Measurements from ENCODE around the gene CCZ1. TPM values are rescaled to one million over a fixed set of nuclear protein-coding genes. Genes with fewer than 3 reads are reported as not detected.
"Not testable (repeated sequence)": the region's sequence is repeated elsewhere in the genome, so short reads cannot be mapped to it uniquely, and the experiment has no call there.

The CCZ1 gene
- total and polyA plus RNA-seq, 2 experiments from 2014 or later: 93.7 to 140 TPM

DNA sequence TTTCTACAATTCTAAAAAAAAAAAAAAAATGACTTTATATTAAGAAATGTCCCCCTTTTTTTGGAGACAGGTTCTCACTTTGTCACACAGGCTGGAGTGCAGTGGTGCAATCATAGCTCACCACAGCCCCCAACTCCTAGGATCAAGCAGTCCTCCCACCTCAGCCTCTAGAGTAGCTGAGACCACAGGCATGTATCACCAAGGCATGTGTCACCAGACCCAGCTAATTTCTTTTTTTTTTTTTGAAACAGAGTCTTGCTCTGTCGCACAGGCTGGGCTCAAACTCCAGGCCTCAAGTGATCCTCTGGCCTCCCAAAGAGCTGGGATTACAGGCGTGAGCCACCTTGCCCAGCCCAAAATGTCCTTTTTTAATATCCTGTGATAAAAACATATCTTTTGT lies 25.6 kb downstream of the CCZ1 start:
- not testable (repeated sequence) for H3K79me2 ChIP-seq (replicated peaks; ENCODE audit: insufficient read depth); H3K4me1 ChIP-seq (ENCODE audit: insufficient read depth); H2AFZ ChIP-seq; H3K9me3 Mint-ChIP-seq; H3K36me3 Mint-ChIP-seq (ENCODE audit: low read depth); H3K27ac ChIP-seq (ENCODE audit: low read depth); H3K9me2 ChIP-seq (ENCODE audit: insufficient read depth); H3K4me1 Mint-ChIP-seq; H3F3A ChIP-seq (replicated peaks; ENCODE audit: low read depth); H3K36me3 ChIP-seq (ENCODE audit: insufficient read depth); H3K4me2 ChIP-seq; H4K20me1 ChIP-seq (replicated peaks; ENCODE audit: insufficient read depth); H3K27ac Mint-ChIP-seq; H3K4me3 ChIP-seq; H3K4me3 Mint-ChIP-seq; ATAC-seq; DNase-seq (ENCODE audit: low spot score); H3K27me3 ChIP-seq (ENCODE audit: insufficient read depth); H3K27me3 Mint-ChIP-seq (ENCODE audit: insufficient read depth, low read depth, poor library complexity)

DNA sequence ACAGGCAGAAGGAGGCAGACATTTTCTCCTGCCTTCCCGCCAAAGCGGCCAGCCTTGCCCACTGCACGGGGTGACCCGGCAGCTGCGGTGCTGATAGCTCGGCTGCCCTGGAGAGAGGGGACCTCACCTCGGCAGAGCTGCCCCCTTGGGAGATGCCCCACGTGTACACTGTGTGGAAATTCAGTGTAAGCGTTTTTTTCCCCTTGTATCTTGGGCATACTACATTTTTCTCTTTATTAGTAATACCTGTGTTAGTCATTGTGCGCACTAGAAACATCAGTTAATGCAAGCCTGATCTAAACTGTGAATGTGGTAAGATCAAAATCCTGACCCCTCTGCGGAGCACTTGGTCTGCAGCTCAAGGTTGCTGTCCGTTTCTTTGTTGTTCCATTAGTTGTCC lies 26.1 kb downstream of the CCZ1 start:
- not testable (repeated sequence) for DNase-seq (ENCODE audit: low spot score); H3K27me3 ChIP-seq (ENCODE audit: insufficient read depth); H3K4me2 ChIP-seq; H4K20me1 ChIP-seq (replicated peaks; ENCODE audit: insufficient read depth); ATAC-seq; H3K4me1 ChIP-seq (ENCODE audit: insufficient read depth); H3K27me3 Mint-ChIP-seq (ENCODE audit: insufficient read depth, low read depth, poor library complexity); H3K36me3 Mint-ChIP-seq (ENCODE audit: low read depth); H3K27ac Mint-ChIP-seq; H3K27ac ChIP-seq (ENCODE audit: low read depth); H3K9me3 Mint-ChIP-seq; H3K4me3 ChIP-seq; H3K4me3 Mint-ChIP-seq; H2AFZ ChIP-seq; H3K36me3 ChIP-seq (ENCODE audit: insufficient read depth); H3K79me2 ChIP-seq (replicated peaks; ENCODE audit: insufficient read depth); H3F3A ChIP-seq (replicated peaks; ENCODE audit: low read depth); H3K9me2 ChIP-seq (ENCODE audit: insufficient read depth); H3K4me1 Mint-ChIP-seq

DNA sequence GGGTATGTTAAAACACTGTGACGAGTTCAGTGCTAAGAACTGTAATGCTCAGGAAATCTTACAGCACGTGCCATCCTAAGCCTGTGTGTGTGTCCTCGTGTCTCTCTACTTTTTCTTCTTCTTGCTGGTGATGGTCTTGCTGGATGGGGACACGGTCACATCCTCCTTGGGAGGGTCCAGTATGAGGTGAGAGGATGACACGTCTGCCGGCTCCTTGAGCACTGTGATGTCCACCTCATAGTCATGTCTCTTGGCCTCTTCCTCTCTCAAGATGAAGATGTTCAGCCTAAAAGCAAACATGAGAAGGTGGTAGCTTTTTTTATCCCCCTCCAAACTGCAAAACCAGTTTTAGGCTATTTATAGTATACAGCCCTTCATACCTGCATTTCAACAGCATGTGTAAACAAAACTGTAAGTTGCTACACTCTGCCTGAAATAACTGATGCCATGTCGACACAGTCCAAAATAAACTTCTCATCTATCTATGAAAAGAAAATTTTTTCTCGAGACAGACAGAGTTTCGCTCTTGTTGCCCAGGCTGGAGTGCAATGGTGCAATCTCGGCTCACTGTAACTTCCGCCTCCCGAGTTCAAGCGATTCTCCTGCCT lies 27.8 kb downstream of the CCZ1 start:
- H3K36me3 Mint-ChIP-seq (ENCODE audit: low read depth); H3K4me2 ChIP-seq; H3K9me3 Mint-ChIP-seq; H3K9me2 ChIP-seq (ENCODE audit: insufficient read depth); H3K27me3 ChIP-seq (ENCODE audit: insufficient read depth); H3K27ac Mint-ChIP-seq; H2AFZ ChIP-seq; H3K4me1 ChIP-seq (ENCODE audit: insufficient read depth); H4K20me1 ChIP-seq (replicated peaks; ENCODE audit: insufficient read depth); H3K36me3 ChIP-seq (ENCODE audit: insufficient read depth); H3K27ac ChIP-seq (ENCODE audit: low read depth); H3F3A ChIP-seq (replicated peaks; ENCODE audit: low read depth); H3K4me3 Mint-ChIP-seq; ATAC-seq; H3K4me1 Mint-ChIP-seq; H3K4me3 ChIP-seq; H3K79me2 ChIP-seq (replicated peaks; ENCODE audit: insufficient read depth); DNase-seq (ENCODE audit: low spot score); H3K27me3 Mint-ChIP-seq (ENCODE audit: insufficient read depth, low read depth, poor library complexity): not testable (repeated sequence)

DNA sequence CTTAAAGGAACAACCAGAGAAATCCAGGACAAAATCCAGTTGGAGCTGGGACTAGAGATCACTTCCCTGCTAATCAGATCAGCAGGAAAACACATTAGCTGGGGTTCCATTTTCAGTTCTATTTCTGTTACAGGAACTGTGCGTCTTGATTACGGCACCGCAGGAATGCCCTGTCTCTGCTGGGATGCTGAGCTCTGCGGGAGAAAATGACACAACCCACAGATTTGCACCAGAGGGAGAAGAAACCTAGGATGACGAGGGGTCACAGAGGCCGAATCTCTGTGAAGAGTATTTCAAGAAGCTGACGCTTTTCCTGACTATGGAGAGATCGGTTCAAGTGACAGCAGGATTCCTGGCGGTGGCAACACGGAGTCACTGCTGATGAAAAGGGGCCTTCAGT lies 31.8 kb downstream of the CCZ1 start:
- DNase-seq (ENCODE audit: low spot score); H3K27ac ChIP-seq (ENCODE audit: low read depth); H3F3A ChIP-seq (replicated peaks; ENCODE audit: low read depth); H3K4me1 Mint-ChIP-seq; H3K36me3 Mint-ChIP-seq (ENCODE audit: low read depth); H3K9me3 Mint-ChIP-seq; H3K4me3 Mint-ChIP-seq; H3K4me2 ChIP-seq; H3K9me2 ChIP-seq (ENCODE audit: insufficient read depth); H3K27ac Mint-ChIP-seq; H3K27me3 Mint-ChIP-seq (ENCODE audit: insufficient read depth, low read depth, poor library complexity); ATAC-seq; H3K27me3 ChIP-seq (ENCODE audit: insufficient read depth); H2AFZ ChIP-seq; H3K79me2 ChIP-seq (replicated peaks; ENCODE audit: insufficient read depth); H3K4me1 ChIP-seq (ENCODE audit: insufficient read depth); H3K4me3 ChIP-seq; H4K20me1 ChIP-seq (replicated peaks; ENCODE audit: insufficient read depth); H3K36me3 ChIP-seq (ENCODE audit: insufficient read depth): not testable (repeated sequence)

DNA sequence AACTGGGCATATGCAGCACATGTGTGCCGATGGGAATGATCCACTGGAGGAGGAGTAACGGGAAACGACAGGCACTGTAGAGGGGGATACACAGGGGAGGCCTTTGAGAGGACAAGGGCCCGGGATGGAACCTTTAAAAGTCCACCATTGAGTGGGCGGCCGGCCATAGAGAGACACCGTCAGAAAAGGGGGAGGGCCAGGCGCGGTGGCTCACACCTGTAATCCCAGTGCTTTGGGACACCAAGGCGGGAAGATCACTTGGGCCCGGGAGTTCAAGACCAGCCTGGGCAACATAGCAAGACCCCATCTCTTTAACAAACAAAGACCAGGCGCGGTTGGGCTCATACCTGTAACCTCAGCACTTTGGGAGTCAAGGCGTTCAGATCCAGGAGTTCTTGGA lies 32.7 kb downstream of the CCZ1 start:
- H2AFZ ChIP-seq; H3K27me3 Mint-ChIP-seq (ENCODE audit: insufficient read depth, low read depth, poor library complexity); H3K36me3 Mint-ChIP-seq (ENCODE audit: low read depth); H3K9me2 ChIP-seq (ENCODE audit: insufficient read depth); H3K27me3 ChIP-seq (ENCODE audit: insufficient read depth); H3K79me2 ChIP-seq (replicated peaks; ENCODE audit: insufficient read depth); H3K4me3 ChIP-seq; H3K27ac Mint-ChIP-seq; H3K4me2 ChIP-seq; H3K4me1 Mint-ChIP-seq; H3K4me3 Mint-ChIP-seq; H3F3A ChIP-seq (replicated peaks; ENCODE audit: low read depth); H3K4me1 ChIP-seq (ENCODE audit: insufficient read depth); H4K20me1 ChIP-seq (replicated peaks; ENCODE audit: insufficient read depth); H3K9me3 Mint-ChIP-seq; H3K27ac ChIP-seq (ENCODE audit: low read depth); DNase-seq (ENCODE audit: low spot score); ATAC-seq; H3K36me3 ChIP-seq (ENCODE audit: insufficient read depth): not testable (repeated sequence)

DNA sequence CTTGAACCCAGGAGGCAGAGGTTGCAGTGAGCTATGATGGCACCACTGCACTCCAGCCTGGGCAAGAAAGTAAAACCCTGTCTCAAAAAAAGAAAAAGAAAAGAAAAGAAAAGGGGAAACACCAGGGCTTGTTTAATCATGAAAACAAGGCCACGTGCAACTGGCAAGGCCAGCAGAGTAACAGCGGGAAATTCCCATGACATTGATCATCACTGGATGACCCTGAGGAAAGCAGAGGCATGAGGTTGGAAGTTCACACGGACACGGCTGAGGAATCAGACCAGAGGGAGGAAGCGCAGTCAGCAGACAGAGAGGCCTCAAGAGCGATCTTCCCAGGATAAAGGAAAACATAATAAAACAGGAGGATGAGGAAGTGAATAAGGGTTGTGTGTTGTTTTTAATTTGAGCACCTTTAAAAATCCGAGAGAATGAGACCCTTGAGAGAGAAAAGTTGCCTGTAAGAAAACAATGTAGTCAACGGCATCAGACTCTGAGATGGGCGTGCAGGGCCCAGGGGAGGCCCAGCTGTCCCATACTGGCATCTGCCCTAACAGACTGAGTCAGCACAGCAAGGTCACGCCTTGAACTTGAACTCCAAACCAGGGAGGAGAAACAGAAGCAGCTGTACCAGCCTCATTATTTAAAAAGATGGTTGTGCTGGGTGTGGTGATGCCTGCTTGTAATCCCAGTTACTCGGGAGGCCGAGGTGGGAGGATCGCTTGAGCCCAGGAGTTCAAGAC lies 33.5 kb downstream of the CCZ1 start:
- H3F3A ChIP-seq (replicated peaks; ENCODE audit: low read depth); H3K9me3 Mint-ChIP-seq; H3K4me1 ChIP-seq (ENCODE audit: insufficient read depth); DNase-seq (ENCODE audit: low spot score); H3K27ac ChIP-seq (ENCODE audit: low read depth); ATAC-seq; H3K27ac Mint-ChIP-seq; H3K36me3 Mint-ChIP-seq (ENCODE audit: low read depth); H3K4me3 ChIP-seq; H2AFZ ChIP-seq; H3K27me3 Mint-ChIP-seq (ENCODE audit: insufficient read depth, low read depth, poor library complexity); H3K9me2 ChIP-seq (ENCODE audit: insufficient read depth); H3K27me3 ChIP-seq (ENCODE audit: insufficient read depth); H4K20me1 ChIP-seq (replicated peaks; ENCODE audit: insufficient read depth); H3K4me2 ChIP-seq; H3K79me2 ChIP-seq (replicated peaks; ENCODE audit: insufficient read depth); H3K36me3 ChIP-seq (ENCODE audit: insufficient read depth); H3K4me3 Mint-ChIP-seq; H3K4me1 Mint-ChIP-seq: not testable (repeated sequence)
